ENCODE measurements around the gene CADM1.

The CADM1 gene

GRCh38 chr11:115504276-115505158 lies at the start of gene CADM1:
Gene CADM1, minus strand, starts transcription at chr11:115504415.
- DNase-seq (ENCODE audit: low read depth), result peak; percentile 86
- peak; percentile 44 for TF ChIP-seq CTCF (IDR thresholded peaks at IDR 0.05; ENCODE audit: control insufficient read depth, extremely low read depth, insufficient read depth)
- peak within 1 kb of the TSS; percentile 49 for H3K4me3 ChIP-seq (ENCODE audit: low read depth, low read length)

- no peak for TF ChIP-seq CTCF (IDR thresholded peaks at IDR 0.05; ENCODE audit: control insufficient read depth, extremely low read depth, insufficient read depth)
- no peak for DNase-seq (ENCODE audit: low read depth)
- no peak overlapping the region for H3K4me3 ChIP-seq (ENCODE audit: low read depth, low read length)
Measured at GRCh38 chr11:115552773-115553438, 48.7 kb upstream of the CADM1 start.

- no peak overlapping the region for H3K4me3 ChIP-seq (ENCODE audit: low read depth, low read length)
- no peak for TF ChIP-seq CTCF (IDR thresholded peaks at IDR 0.05; ENCODE audit: control insufficient read depth, extremely low read depth, insufficient read depth)
- no peak for DNase-seq (ENCODE audit: low read depth)
Measured at GRCh38 chr11:115552151-115552772, 48.0 kb upstream of the CADM1 start.

- no peak for TF ChIP-seq CTCF (IDR thresholded peaks at IDR 0.05; ENCODE audit: control insufficient read depth, extremely low read depth, insufficient read depth)
- no peak for DNase-seq (ENCODE audit: low read depth)
Measured at GRCh38 chr11:115550291-115551059, 46.3 kb upstream of the CADM1 start.

GRCh38 chr11:115548878-115549528 lies 44.8 kb upstream of the CADM1 start:
- no peak for DNase-seq (ENCODE audit: low read depth)
- no peak overlapping the region for H3K4me3 ChIP-seq (ENCODE audit: low read depth, low read length)
- no peak for TF ChIP-seq CTCF (IDR thresholded peaks at IDR 0.05; ENCODE audit: control insufficient read depth, extremely low read depth, insufficient read depth)

More at GRCh38 chr11:115550291-115551059, 46.3 kb upstream of the CADM1 start:
- no peak overlapping the region for H3K4me3 ChIP-seq (ENCODE audit: low read depth, low read length)

Measured in LNCaP clone FGC (cell line).